Prostate gland (tissue), 2 donors: ENCODE measurements around the gene ARSJ. TPM values are rescaled to one million over a fixed set of nuclear protein-coding genes. Genes with fewer than 3 reads are reported as not detected.

ENCODE experiments used
- DNase-seq: peaks from one replicate; pipeline ENCODE4 v3.0.0-alpha.2; 2019; ENCODE audit warnings: low spot score
- H3K27ac ChIP-seq, 2 donors: fragments of 200-600 bp; sonication (generic); 2 replicates each; pipeline ENCODE4 v1.5.1; 2017 to 2019
- H3K27me3 ChIP-seq: fragments of 200-600 bp; sonication (generic); replicated peaks from 2 replicates; pipeline ENCODE4 v1.5.1; 2019; ENCODE audit not compliant: insufficient read depth
- H3K36me3 ChIP-seq, 2 donors: fragments of 200-600 bp; sonication (generic); 1 replicate in 1 of 2; 2 replicates in 1 of 2; pipeline versions ENCODE4 v1.5.1 to v1.8.1; 2017 to 2019
- H3K4me1 ChIP-seq: fragments of 200-600 bp; sonication (generic); replicated peaks from 2 replicates; pipeline ENCODE4 v1.5.1; 2019
- H3K4me3 ChIP-seq, 2 donors: fragments of 200-600 bp; sonication (generic); 2 replicates each; pipeline ENCODE4 v1.5.1; 2017 to 2019
- H3K9me3 ChIP-seq: fragments of 200-600 bp; sonication (generic); 2 replicates; pipeline ENCODE4 v1.5.1; 2017
- CTCF ChIP-seq, 4 experiments: fragments of 200-600 bp in 2 of 4; fragments of 450-650 bp in 2 of 4; sonication (generic) in 2 of 4; IDR thresholded peaks; 1 replicate in 3 of 4; 2 replicates in 1 of 4; pipeline ENCODE4 v1.5.1; 2016 to 2019; ENCODE audit warnings: antibody characterized with exemption in 4 of 4, mild to moderate bottlenecking in 2 of 4, moderate library complexity in 2 of 4
- POLR2A ChIP-seq: fragments of 450-650 bp; IDR thresholded peaks from one replicate; pipeline ENCODE4 v1.6.1; 2016; ENCODE audit warnings: antibody characterized with exemption, mild to moderate bottlenecking
- POLR2AphosphoS5 ChIP-seq: sonication (generic); formaldehyde crosslinking; IDR thresholded peaks from one replicate; pipeline ENCODE4 v1.6.1; 2017; ENCODE audit warnings: antibody characterized with exemption
- WGBS: methylation state at CpG from one replicate; pipeline ENCODE4 v1.1.5; 2018; 5-methylcytosine and 5-hydroxymethylcytosine counted together
- intact Hi-C: fragments of 100-400 bp; cut with DNase I; formaldehyde crosslinking; loops from one replicate; pipeline ENCODE4 v1.14.2; 2022
- total RNA-seq, 2 donors: library from RNA; depleted of rRNA; stranded (reverse); fragments of >200 nt; gene quantifications; one replicate each; pipeline ENCODE4 v1.1.0, GENCODE V29; 2016

The ARSJ gene
- total RNA-seq, 2 donors from 2014 or later: 8.8 to 12.5 TPM

DNA sequence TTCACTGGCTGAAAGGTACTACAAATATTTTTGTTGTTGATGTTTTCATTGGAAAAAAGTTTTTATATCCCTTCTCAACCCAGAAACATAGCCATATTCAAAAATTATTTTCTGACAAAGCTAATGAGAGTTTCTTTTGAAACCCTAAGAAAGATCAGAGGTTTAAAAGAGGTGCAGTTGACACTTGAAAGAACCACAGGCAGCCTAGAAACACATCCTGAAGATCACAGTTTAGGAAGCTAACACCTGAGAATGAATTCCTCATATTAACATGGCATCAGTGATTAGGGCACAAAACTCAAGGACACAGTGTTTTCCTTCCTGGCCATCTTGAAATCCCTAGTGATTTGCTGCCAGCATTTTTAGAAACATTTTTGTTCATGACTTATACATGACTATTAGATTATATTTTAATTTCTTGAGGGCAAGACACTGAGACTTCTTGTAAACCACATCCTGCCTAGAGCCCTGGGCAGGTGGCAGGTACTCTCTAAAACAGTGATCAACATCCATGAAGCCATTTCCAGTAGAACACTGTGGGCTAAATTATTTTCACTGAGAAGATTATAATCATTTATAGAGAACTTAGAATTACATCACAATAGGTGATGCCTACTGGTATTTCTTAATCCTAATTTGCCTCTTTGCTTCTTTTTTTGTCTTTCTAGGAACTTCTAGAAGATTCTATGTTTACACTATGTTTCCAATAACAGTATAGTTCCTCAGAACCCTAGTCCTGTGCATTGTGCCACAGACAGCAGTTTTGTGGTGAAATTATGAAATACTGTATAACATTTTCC, 80.0 kb downstream of the ARSJ start:
- Histone ChIP-seq H3K27ac (no peak overlapping the region), H3K36me3 (no peaks in the 10 kb centered on the region), H3K27me3 (no peaks in the 10 kb centered on the region), H3K4me3 (no peak overlapping the region), H3K9me3 (no peaks in the 10 kb centered on the region), H3K4me1 (peaks cover 4% of the 10 kb centered on the region)
- TF ChIP-seq POLR2AphosphoS5 (no peak), CTCF (IDR thresholded peaks at IDR 0.05) (no peak)
- intact Hi-C loops: no loop called here
- DNase-seq: no peak

- Histone ChIP-seq H3K4me1 (no peaks in the 10 kb centered on the region), H3K9me3 (no peaks in the 10 kb centered on the region), H3K27ac (no peak overlapping the region), H3K36me3 (no peaks in the 10 kb centered on the region), H3K4me3 (no peak overlapping the region), H3K27me3 (no peaks in the 10 kb centered on the region)
- DNase-seq: no peak
- no peak for TF ChIP-seq CTCF (IDR thresholded peaks at IDR 0.05)
- TF ChIP-seq POLR2AphosphoS5: no peak
- no peak for TF ChIP-seq POLR2A
- intact Hi-C loops: no loop called here
Observed at GRCh38 chr4:113893546-113893945, 85.9 kb downstream of the ARSJ start.

DNA sequence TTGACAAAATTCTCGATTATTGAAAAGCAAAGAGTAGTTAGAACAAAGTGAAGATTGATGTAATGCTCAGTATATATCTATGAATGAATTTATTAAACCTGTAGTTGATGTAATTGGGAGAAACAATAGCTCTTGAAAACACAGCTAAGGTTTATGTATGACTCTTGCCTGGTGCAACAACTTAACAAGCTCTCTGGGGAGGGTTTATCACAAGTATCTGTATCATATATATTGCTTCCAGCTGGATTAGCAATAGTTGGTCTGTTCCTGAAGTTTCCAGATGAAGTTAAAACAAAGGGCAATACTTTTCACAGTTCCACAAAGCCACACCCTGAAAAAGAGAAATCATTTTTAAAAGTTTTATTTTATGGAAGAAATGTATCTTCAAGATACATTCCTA, 91.4 kb downstream of the ARSJ start:
- TF ChIP-seq CTCF (IDR thresholded peaks at IDR 0.05) (no peak), POLR2A (no peak), POLR2AphosphoS5 (no peak)
- no peaks in the 10 kb centered on the region for H3K4me1 ChIP-seq
- intact Hi-C loops: no loop called here
- WGBS: 94% methylated on average over 1 of the region's 1 CpG
- no peaks in the 10 kb centered on the region for H3K27me3 ChIP-seq
- no peaks in the 10 kb centered on the region for H3K9me3 ChIP-seq
- DNase-seq: no peak
- no peak overlapping the region for H3K27ac ChIP-seq
- no peaks in the 10 kb centered on the region for H3K36me3 ChIP-seq
- H3K4me3 ChIP-seq: no peak overlapping the region

DNA sequence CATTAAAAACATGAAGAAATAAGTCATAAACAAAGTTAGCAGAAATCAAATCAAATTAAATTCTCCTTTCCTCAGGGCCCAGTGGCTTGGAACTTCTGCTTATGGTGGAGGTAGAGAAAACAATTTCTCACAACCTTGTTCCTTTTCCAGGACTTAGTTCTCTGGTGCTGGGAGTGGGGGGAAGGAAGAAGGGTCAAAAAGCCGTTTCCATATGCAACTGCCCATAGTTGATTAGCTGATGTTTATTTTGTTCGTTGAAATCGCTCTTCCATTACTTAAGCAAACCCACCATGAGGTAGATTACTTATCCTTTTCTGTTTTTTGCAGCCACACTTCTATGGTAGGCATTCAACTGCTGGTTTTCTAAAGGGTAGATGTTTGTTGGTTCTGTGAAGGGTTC, 94.2 kb downstream of the ARSJ start:
- DNase-seq: no peak
- no peak for TF ChIP-seq CTCF (IDR thresholded peaks at IDR 0.05)
- no peak for TF ChIP-seq POLR2A
- no peak for TF ChIP-seq POLR2AphosphoS5
- H3K27me3 ChIP-seq: no peaks in the 10 kb centered on the region
- H3K4me1 ChIP-seq: no peaks in the 10 kb centered on the region
- H3K27ac ChIP-seq: no peak overlapping the region
- WGBS: 88% methylated on average over 3 of the region's 3 CpGs
- no peaks in the 10 kb centered on the region for H3K36me3 ChIP-seq
- intact Hi-C loops: no loop called here
- H3K9me3 ChIP-seq: no peaks in the 10 kb centered on the region
- H3K4me3 ChIP-seq: no peak overlapping the region

- no peaks in the 10 kb centered on the region for H3K9me3 ChIP-seq
- intact Hi-C loops: no loop called here
- no peak overlapping the region for H3K4me3 ChIP-seq
- H3K27ac ChIP-seq: no peak overlapping the region
- H3K4me1 ChIP-seq: no peaks in the 10 kb centered on the region
- no peak for DNase-seq
- 62% methylated on average over 1 of the region's 1 CpG for WGBS
- H3K27me3 ChIP-seq: no peaks in the 10 kb centered on the region
- H3K36me3 ChIP-seq: no peaks in the 10 kb centered on the region
- TF ChIP-seq POLR2AphosphoS5 (no peak), POLR2A (no peak), CTCF (IDR thresholded peaks at IDR 0.05) (no peak)
Observed at GRCh38 chr4:113884655-113885054, 94.8 kb downstream of the ARSJ start.
